KG1 (cell line): ENCODE results near the gene TAPBP.
"Not testable (repeated sequence)": the region's sequence is repeated elsewhere in the genome, so short reads cannot be mapped to it uniquely, and the experiment has no call there.

ENCODE experiments used
- DNase-seq: peaks from one replicate; lab custom pipeline; 2025; lab: John Stamatoyannopoulos, UW

TAPBP gene

GRCh38 chr6:33276581-33276863 is 37.4 kb downstream of the TAPBP start:
- DNase-seq, result no peak

- DNase-seq, result not testable (repeated sequence)
Measured at GRCh38 chr6:33275795-33276580, 37.9 kb downstream of the TAPBP start.

DNA sequence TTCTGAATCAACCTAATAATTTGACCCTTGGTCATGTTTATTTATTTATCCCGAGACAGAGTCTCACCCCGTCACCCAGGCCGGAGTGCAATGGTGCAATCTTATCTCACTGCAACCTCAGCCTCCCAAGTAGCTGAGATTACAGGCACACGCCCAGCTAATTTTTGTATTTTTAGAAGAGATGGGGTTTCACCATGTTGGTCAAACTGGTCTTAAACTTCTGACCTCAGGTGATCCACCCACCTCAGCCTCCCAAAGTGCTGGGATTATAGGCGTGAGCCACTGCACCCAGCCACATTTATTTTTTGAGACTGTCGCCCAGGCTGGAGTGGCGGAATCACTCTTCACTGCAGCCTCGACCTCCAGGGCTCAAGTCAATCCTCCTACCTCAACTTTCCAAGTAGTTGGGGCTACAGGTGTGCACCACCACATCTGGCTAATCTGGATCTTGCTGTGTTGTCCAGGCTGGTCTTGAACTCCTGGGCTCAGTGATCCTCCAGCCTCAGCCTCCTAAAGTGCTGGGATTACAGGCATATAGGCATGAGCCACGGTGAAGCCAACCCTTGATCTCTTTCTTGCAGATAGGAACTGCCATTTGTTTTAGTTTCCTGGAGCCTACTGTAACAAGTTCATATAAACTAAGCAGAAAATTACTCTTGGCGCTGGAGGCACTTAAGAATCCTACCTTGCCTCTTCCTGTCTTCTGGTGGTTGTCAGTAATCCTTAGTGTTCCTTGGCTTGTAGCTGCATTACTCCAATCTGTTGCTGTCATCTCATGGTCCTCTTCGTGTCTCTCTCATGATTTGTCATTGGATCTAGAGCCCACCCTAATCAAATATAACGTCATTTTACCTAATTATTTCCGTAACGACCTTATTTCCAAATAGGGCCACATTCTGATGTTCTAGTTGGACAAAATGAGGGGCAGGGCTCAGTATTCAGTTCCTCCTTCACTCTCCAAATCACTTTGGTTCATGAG is 39.7 kb downstream of the TAPBP start:
- DNase-seq, result no peak

DNA sequence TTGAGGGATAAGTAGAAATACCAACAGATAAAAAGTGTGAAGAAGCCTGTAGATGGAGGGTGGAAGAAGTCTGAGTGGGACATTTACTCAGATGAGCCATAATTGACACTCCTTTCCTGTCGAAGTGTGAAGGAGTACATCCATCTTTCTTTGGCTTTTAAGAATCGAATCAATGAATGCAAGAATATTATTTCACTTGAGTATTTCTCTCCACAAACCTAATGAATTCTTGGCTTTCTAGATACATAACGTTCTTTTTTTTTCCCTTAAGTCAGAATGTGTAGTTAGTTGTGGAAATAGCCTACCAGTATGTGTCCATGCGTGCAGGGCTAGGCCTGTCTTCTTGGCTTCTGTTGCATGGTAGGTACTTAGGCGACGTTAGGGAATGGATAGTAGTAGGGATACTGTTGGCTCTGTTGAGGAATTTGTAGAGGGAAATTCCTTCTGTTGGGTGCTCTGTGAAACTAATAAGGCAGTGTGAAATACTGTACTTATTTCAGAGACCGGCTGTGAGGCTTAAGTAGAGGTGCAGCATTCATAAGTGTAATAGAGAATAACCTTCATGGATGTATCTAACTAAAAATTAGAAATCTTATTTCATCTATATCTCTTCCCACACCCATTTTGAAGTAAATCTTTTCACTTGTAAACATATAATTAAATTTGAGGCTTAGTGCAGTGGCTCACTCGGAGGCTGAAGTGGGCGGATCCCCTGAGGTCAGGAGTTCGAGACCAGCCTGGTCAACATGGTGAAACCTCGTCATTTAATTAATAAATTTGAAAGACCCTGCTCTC is 40.6 kb downstream of the TAPBP start:
- no peak for DNase-seq

GRCh38 chr6:33272275-33273128 is 41.4 kb downstream of the TAPBP start:
- DNase-seq, result no peak

- peak; percentile 97 for DNase-seq
Measured at GRCh38 chr6:33271468-33272274, 42.2 kb downstream of the TAPBP start, which contains the start of the genes RPS18 and VPS52. Gene RPS18, plus strand, starts transcription at chr6:33272075. Its CDS starts 45 bp downstream, at chr6:33272120. Gene VPS52, minus strand, starts transcription at chr6:33271876. Its CDS starts 201 bp downstream, at chr6:33271675.

DNA sequence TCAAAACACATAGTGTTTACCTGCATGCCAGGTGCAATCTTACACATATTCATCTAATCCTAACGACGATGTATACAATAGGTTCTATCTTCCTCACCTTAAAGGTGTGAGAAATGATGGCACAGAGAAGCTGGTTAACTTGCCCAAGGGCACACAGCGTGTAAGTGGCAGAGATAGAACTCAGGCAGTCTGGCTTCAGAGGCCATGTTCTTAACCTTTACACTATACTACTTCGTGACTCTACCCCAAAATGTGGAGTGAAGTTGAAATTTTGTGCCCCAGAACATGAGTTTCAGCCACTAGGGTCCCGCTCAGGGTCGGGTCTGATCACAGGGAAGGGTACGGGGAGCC is 42.8 kb downstream of the TAPBP start:
- DNase-seq, result peak; percentile 80

- DNase-seq, result no peak
Measured at GRCh38 chr6:33264015-33264414, 49.9 kb downstream of the TAPBP start.

DNA sequence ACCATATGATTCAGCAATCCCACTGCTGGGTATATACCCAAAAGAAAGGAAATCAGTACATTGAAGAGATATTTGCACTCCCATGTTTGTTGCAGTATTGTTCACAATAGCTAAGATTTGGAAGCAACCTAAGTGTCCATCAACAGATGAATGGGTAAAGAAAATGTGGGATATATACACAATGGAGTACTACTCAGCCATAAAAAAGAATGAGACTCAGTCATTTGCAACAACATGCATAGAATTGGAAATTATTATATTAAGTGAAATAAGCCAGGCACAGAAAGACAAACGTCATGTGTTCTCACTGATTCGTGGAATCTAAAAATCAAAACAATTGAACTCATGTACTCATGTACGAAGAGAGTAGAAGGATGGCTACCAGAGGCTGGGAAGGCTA is 51.4 kb downstream of the TAPBP start:
- not testable (repeated sequence) for DNase-seq

DNA sequence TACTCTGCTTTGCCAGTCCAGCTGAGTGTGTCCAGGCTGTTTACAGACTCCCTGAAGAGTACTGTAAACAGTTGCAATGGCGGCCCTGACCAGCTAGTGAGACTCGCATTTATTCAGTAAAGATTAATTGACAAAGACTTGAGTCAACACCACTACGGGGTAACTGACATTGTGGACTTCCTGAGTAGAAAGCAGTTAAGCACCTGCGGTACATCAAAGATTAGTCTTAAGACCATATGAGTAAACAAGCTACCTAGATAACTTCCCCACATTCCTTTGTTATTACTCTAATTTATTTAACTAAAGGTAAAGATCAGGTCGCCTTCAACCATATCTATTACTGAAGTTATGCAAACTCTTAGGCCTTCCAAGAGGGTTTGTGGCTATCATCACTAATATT is 54.8 kb downstream of the TAPBP start:
- no peak for DNase-seq

- no peak for DNase-seq
Measured at GRCh38 chr6:33254591-33254990, 59.3 kb downstream of the TAPBP start.

DNA sequence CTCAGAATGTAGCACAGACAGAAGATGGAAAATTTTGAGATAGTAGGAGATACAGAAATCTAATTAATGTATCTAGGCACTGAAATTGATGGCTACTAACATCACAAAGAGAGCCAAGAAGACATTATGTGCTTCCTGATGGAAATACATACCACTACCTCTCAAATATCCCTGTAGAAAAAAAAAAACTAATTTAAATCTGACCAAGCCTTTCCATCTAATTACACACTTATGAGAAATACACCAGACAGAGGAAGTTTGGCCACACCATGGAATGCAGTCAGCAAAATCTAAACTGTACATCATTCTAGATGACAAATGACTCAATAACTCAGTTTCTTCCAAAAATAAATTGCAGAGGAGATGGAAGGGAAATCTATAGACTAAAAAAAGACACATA is 61.1 kb downstream of the TAPBP start:
- DNase-seq, result no peak

DNA sequence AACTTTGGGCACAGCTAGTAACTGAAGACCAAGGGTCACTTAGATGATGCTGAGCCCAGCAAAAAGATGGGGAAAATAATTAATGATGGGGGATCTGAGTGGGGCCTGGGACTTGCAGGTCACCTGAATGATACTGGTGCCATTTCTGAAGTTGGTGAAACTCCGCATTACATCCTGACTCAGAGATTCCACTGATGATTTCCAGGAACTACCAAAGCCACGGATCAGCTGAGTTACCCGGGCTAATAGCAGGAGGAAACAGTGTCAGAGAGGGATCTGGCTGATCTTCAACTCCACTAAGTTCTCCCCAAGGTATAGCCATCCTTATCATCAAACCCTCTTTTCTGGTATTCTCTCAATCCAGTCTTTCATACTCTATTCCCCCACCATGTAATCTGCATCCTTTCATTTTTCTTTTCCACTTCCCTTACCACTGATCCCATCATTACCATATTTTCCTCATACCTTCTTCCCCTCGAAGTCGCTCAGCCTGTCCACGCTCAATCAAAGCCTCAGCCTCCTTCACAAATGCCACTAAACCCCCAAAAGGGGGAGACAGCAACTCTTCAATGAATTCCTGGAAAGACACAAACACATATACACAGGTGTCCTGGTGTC is 62.4 kb downstream of the TAPBP start:
- DNase-seq, result no peak

- no peak for DNase-seq
Measured at GRCh38 chr6:33250731-33251130, 63.1 kb downstream of the TAPBP start.

DNA sequence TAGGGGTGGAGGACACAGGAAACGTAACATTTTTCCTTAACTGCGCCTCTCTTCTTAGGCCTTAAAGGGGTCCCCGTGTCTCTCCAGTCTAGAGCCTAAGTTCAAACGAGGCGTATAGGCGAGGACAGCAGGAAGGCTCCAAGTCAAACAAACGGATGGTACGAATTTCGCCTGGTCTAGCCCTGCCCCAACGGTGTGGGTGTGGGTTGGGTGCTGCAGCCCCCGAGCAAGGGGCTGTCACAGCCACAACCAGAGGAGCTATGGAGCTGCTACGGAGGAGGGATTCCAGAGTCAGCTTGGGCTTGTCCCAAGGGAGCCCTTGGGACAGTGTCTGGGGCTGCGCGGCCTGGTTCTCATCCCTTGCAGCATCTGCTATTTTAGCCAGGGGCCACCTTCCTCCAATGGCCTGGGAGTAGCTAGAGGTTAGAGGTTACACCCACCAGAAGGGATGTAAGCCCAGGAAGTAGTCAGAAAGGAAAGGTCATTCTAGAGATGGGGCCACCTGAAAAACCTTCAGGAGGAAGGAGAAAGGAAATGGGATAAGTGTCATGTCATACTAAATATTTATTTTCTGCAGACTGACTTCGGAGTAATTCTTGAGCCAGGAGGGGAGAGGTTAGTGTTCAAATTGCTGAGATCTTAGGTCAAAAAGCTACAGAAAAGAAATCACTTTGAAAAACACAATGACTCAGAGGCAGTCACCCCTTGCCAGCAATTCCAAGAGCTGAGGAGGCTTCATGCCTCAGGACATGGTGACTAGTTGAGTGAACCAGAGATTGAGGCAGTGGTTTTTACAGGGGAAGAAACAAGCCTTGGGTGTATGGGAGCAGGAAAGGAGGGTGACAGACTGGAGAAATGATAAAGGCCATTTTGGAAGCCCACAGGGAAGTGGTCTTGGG is 63.9 kb downstream of the TAPBP start:
- no peak for DNase-seq
